Memory B cell (primary cell): ENCODE measurements around the gene B4GALNT4.
"Not testable (repeated sequence)": the region's sequence is repeated elsewhere in the genome, so short reads cannot be mapped to it uniquely, and the experiment has no call there.

Source experiments
- ATAC-seq: fragments of 150-1000 bp; cut with Tn5 transposase; 2 replicates; pipeline ENCODE4 v1.10.0; 2021; ENCODE audit warnings: low read depth, mild to moderate bottlenecking, moderate library complexity
- DNase-seq, 2 donors: peaks; one replicate each; pipeline ENCODE4 v3.0.0; 2022; ENCODE audit warnings: low spot score in 2 of 2
- H3K27ac Mint-ChIP-seq: one replicate; pipeline ENCODE4 v1.8.0; 2022; ENCODE audit warnings: mild to moderate bottlenecking, moderate library complexity, mixed read lengths
- H3K27me3 Mint-ChIP-seq: one replicate; pipeline ENCODE4 v1.8.0; 2022; ENCODE audit warnings: mixed read lengths
- H3K36me3 Mint-ChIP-seq: one replicate; pipeline ENCODE4 v1.8.0; 2022; ENCODE audit warnings: mild to moderate bottlenecking, mixed read lengths
- H3K4me1 Mint-ChIP-seq: one replicate; pipeline ENCODE4 v1.8.0; 2022; ENCODE audit warnings: mixed read lengths
- H3K4me3 Mint-ChIP-seq: one replicate; pipeline ENCODE4 v1.8.0; 2022; ENCODE audit warnings: mild to moderate bottlenecking, moderate library complexity, mixed read lengths
- H3K9me3 Mint-ChIP-seq: one replicate; pipeline ENCODE4 v1.8.0; 2022; ENCODE audit warnings: mixed read lengths

Gene B4GALNT4

GRCh38 chr11:369336-370018, at the start of gene B4GALNT4:
TSS of gene B4GALNT4 (plus strand) at chr11:369499. CDS start at chr11:369804, 305 bp downstream.
- peaks cover 27% of the 10 kb centered on the region for H3K27me3 Mint-ChIP-seq
- DNase-seq, result no peak
- peaks cover 2% of the 10 kb centered on the region for H3K36me3 Mint-ChIP-seq
- no peaks in the 10 kb centered on the region for H3K9me3 Mint-ChIP-seq
- peaks cover 7% of the 10 kb centered on the region for H3K4me1 Mint-ChIP-seq
- peak within 1 kb of the TSS; percentile 74 for H3K4me3 Mint-ChIP-seq
- peak; percentile 51 for ATAC-seq
- no peak within 1 kb of the TSS for H3K27ac Mint-ChIP-seq

- not testable (repeated sequence) for H3K9me3 Mint-ChIP-seq, H3K27me3 Mint-ChIP-seq, H3K36me3 Mint-ChIP-seq, ATAC-seq, H3K27ac Mint-ChIP-seq, DNase-seq
- Mint-ChIP-seq H3K4me3 (peak overlapping the region; percentile 73), H3K4me1 (peaks cover 13% of the 10 kb centered on the region)
These were observed 49.4 kb upstream of the B4GALNT4 start for GRCh38 chr11:319888-320273.

- Mint-ChIP-seq H3K27me3 (no peaks in the 10 kb centered on the region), H3K9me3 (no peaks in the 10 kb centered on the region), H3K27ac (no peak overlapping the region), H3K4me3 (no peak overlapping the region), H3K36me3 (no peaks in the 10 kb centered on the region), H3K4me1 (peaks cover 23% of the 10 kb centered on the region)
- DNase-seq (no peak), ATAC-seq (no peak)
These were observed 45.1 kb upstream of the B4GALNT4 start for GRCh38 chr11:324156-324555.

GRCh38 chr11:324593-325517, 44.4 kb upstream of the B4GALNT4 start:
- not testable (repeated sequence) for ATAC-seq, DNase-seq, H3K27ac Mint-ChIP-seq, H3K27me3 Mint-ChIP-seq, H3K9me3 Mint-ChIP-seq, H3K36me3 Mint-ChIP-seq, H3K4me3 Mint-ChIP-seq
- peaks cover 24% of the 10 kb centered on the region for H3K4me1 Mint-ChIP-seq

GRCh38 chr11:325796-326591, 43.3 kb upstream of the B4GALNT4 start:
- Mint-ChIP-seq H3K27me3 (no peaks in the 10 kb centered on the region), H3K36me3 (no peaks in the 10 kb centered on the region), H3K4me1 (peaks cover 24% of the 10 kb centered on the region), H3K9me3 (no peaks in the 10 kb centered on the region), H3K27ac (peak overlapping the region; percentile 92), H3K4me3 (peak overlapping the region; percentile 62)
- ATAC-seq (no peak), DNase-seq (no peak)

GRCh38 chr11:326592-326841, 42.8 kb upstream of the B4GALNT4 start:
- no peak for DNase-seq
- no peaks in the 10 kb centered on the region for H3K9me3 Mint-ChIP-seq
- peak overlapping the region; percentile 62 for H3K4me3 Mint-ChIP-seq
- H3K27me3 Mint-ChIP-seq, result no peaks in the 10 kb centered on the region
- peak; percentile 9 for ATAC-seq
- H3K36me3 Mint-ChIP-seq, result no peaks in the 10 kb centered on the region
- peak overlapping the region; percentile 92 for H3K27ac Mint-ChIP-seq
- H3K4me1 Mint-ChIP-seq, result peaks cover 29% of the 10 kb centered on the region

- H3K4me1 Mint-ChIP-seq, result peaks cover 29% of the 10 kb centered on the region
- ATAC-seq (peak; percentile 80), DNase-seq (peak in 1 of 2 donors; percentile 48)
- H3K4me3 Mint-ChIP-seq, result peak overlapping the region; percentile 67
- no peaks in the 10 kb centered on the region for H3K27me3 Mint-ChIP-seq
- H3K36me3 Mint-ChIP-seq, result no peaks in the 10 kb centered on the region
- H3K27ac Mint-ChIP-seq, result peak overlapping the region; percentile 92
- no peaks in the 10 kb centered on the region for H3K9me3 Mint-ChIP-seq
These were observed 42.3 kb upstream of the B4GALNT4 start for GRCh38 chr11:326842-327580.

- ATAC-seq (no peak), DNase-seq (no peak)
- Mint-ChIP-seq H3K4me1 (peaks cover 29% of the 10 kb centered on the region), H3K36me3 (no peaks in the 10 kb centered on the region), H3K27ac (peak overlapping the region; percentile 92), H3K9me3 (no peaks in the 10 kb centered on the region), H3K4me3 (peak overlapping the region; percentile 67), H3K27me3 (no peaks in the 10 kb centered on the region)
These were observed 41.7 kb upstream of the B4GALNT4 start for GRCh38 chr11:327581-327923.

- H3K4me1 Mint-ChIP-seq, result peaks cover 29% of the 10 kb centered on the region
These were observed 41.3 kb upstream of the B4GALNT4 start for GRCh38 chr11:328012-328411.

GRCh38 chr11:328516-329100, 40.7 kb upstream of the B4GALNT4 start:
- H3K36me3 Mint-ChIP-seq, DNase-seq, H3K4me3 Mint-ChIP-seq, H3K9me3 Mint-ChIP-seq, H3K27me3 Mint-ChIP-seq, ATAC-seq: not testable (repeated sequence)
- peak overlapping the region; percentile 42 for H3K27ac Mint-ChIP-seq
- peaks cover 29% of the 10 kb centered on the region for H3K4me1 Mint-ChIP-seq

More at GRCh38 chr11:328012-328411, 41.3 kb upstream of the B4GALNT4 start:
- no peak for DNase-seq
- H3K27ac Mint-ChIP-seq, result no peak overlapping the region
- no peaks in the 10 kb centered on the region for H3K9me3 Mint-ChIP-seq
- no peak overlapping the region for H3K4me3 Mint-ChIP-seq
- ATAC-seq, result no peak
- no peaks in the 10 kb centered on the region for H3K27me3 Mint-ChIP-seq
- no peaks in the 10 kb centered on the region for H3K36me3 Mint-ChIP-seq

- Mint-ChIP-seq H3K27me3 (no peaks in the 10 kb centered on the region), H3K36me3 (no peaks in the 10 kb centered on the region), H3K9me3 (no peaks in the 10 kb centered on the region), H3K27ac (peak overlapping the region; percentile 42), H3K4me1 (peaks cover 29% of the 10 kb centered on the region), H3K4me3 (no peak overlapping the region)
- ATAC-seq (no peak), DNase-seq (no peak)
These were observed 39.4 kb upstream of the B4GALNT4 start for GRCh38 chr11:329886-330253.

- Mint-ChIP-seq H3K4me3 (no peak overlapping the region), H3K9me3 (no peaks in the 10 kb centered on the region), H3K36me3 (no peaks in the 10 kb centered on the region), H3K4me1 (peaks cover 29% of the 10 kb centered on the region), H3K27ac (no peak overlapping the region), H3K27me3 (no peaks in the 10 kb centered on the region)
- ATAC-seq (no peak), DNase-seq (no peak)
These were observed 39.0 kb upstream of the B4GALNT4 start for GRCh38 chr11:330307-330693.

- peak overlapping the region; percentile 52 for H3K4me3 Mint-ChIP-seq
- ATAC-seq (no peak), DNase-seq (no peak)
- H3K9me3 Mint-ChIP-seq, result no peaks in the 10 kb centered on the region
- H3K36me3 Mint-ChIP-seq, result no peaks in the 10 kb centered on the region
- H3K27ac Mint-ChIP-seq, result no peak overlapping the region
- H3K27me3 Mint-ChIP-seq, result no peaks in the 10 kb centered on the region
- H3K4me1 Mint-ChIP-seq, result peaks cover 29% of the 10 kb centered on the region
These were observed 38.5 kb upstream of the B4GALNT4 start for GRCh38 chr11:330694-331357.
